GM23338 (cell line): ENCODE data around the gene SLC17A1. TPM values are rescaled to one million over a fixed set of nuclear protein-coding genes. Genes with fewer than 3 reads are reported as not detected.

Experiments used
- ATAC-seq: fragments of 200-7000 bp; cut with Tn5 transposase; 3 replicates; pipeline ENCODE4 v1.9.1; 2020
- DNase-seq: peaks from one replicate; pipeline ENCODE4 v3.0.0-alpha.2; 2015; ENCODE audit warnings: low spot score
- H2AFZ ChIP-seq: fragments of 200-600 bp; sonication (generic); 2 replicates; pipeline ENCODE4 v1.8.0; 2016; ENCODE audit warnings: antibody characterized with exemption, mild to moderate bottlenecking, moderate library complexity
- H3F3A ChIP-seq: fragments of 200-600 bp; sonication (generic); replicated peaks from 2 replicates; pipeline ENCODE4 v1.8.0; 2017; ENCODE audit warnings: antibody characterized with exemption, mixed run types, low read depth
- H3K27ac ChIP-seq: fragments of 200-600 bp; sonication (generic); 2 replicates; pipeline ENCODE4 v1.6.1; 2016; ENCODE audit warnings: low read depth
- H3K27me3 ChIP-seq: fragments of 200-600 bp; sonication (generic); 2 replicates; pipeline ENCODE4 v1.8.0; 2016; ENCODE audit warnings: mild to moderate bottlenecking, mixed run types, moderate library complexity; ENCODE audit not compliant: insufficient read depth
- H3K36me3 ChIP-seq: fragments of 200-600 bp; sonication (generic); 2 replicates; pipeline ENCODE4 v1.8.0; 2016; ENCODE audit warnings: mild to moderate bottlenecking; ENCODE audit not compliant: insufficient read depth
- H3K4me1 ChIP-seq: fragments of 200-600 bp; sonication (generic); 2 replicates; pipeline ENCODE4 v1.8.0; 2016; ENCODE audit warnings: mild to moderate bottlenecking, moderate library complexity; ENCODE audit not compliant: insufficient read depth
- H3K4me2 ChIP-seq: fragments of 200-600 bp; sonication (generic); 2 replicates; pipeline ENCODE4 v1.7.1; 2017; ENCODE audit warnings: mixed run types
- H3K4me3 ChIP-seq: fragments of 200-600 bp; sonication (generic); 2 replicates; pipeline ENCODE4 v1.6.1; 2016; ENCODE audit warnings: mixed run types
- H3K79me2 ChIP-seq: fragments of 200-600 bp; sonication (generic); replicated peaks from 2 replicates; pipeline ENCODE4 v1.8.0; 2017; ENCODE audit warnings: mild to moderate bottlenecking; ENCODE audit not compliant: insufficient read depth
- H3K9me2 ChIP-seq: fragments of 200-600 bp; sonication (generic); 2 replicates; pipeline ENCODE4 v1.8.0; 2017; ENCODE audit not compliant: insufficient read depth
- H4K20me1 ChIP-seq: fragments of 200-600 bp; sonication (generic); replicated peaks from 2 replicates; pipeline ENCODE4 v1.8.0; 2017; ENCODE audit warnings: mild to moderate bottlenecking; ENCODE audit not compliant: insufficient read depth
- H3K27ac Mint-ChIP-seq: 2 replicates; pipeline ENCODE4 v1.8.0; 2020; ENCODE audit warnings: inconsistent platforms, mild to moderate bottlenecking, moderate library complexity, mixed read lengths
- H3K27me3 Mint-ChIP-seq: 3 replicates; pipeline ENCODE4 v1.8.0; 2022; ENCODE audit warnings: low read depth, mild to moderate bottlenecking, moderate library complexity, mixed read lengths, inconsistent platforms; ENCODE audit not compliant: insufficient read depth, poor library complexity
- H3K36me3 Mint-ChIP-seq: 3 replicates; pipeline ENCODE4 v1.8.0; 2021; ENCODE audit warnings: low read depth, mild to moderate bottlenecking, inconsistent platforms, moderate library complexity, mixed read lengths
- H3K4me1 Mint-ChIP-seq: 3 replicates; pipeline ENCODE4 v1.8.0; 2020; ENCODE audit warnings: mild to moderate bottlenecking, inconsistent platforms, mixed read lengths
- H3K4me3 Mint-ChIP-seq: 3 replicates; pipeline ENCODE4 v1.8.0; 2021; ENCODE audit warnings: moderate library complexity, mild to moderate bottlenecking, inconsistent platforms, mixed read lengths
- H3K9me3 Mint-ChIP-seq: 3 replicates; pipeline ENCODE4 v1.8.0; 2020; ENCODE audit warnings: moderate library complexity, mild to moderate bottlenecking, inconsistent platforms, mixed read lengths
- EZH2 ChIP-seq: fragments of 200-600 bp; sonication (generic); IDR thresholded peaks from one replicate; pipeline ENCODE4 v1.8.0; 2017; ENCODE audit warnings: antibody characterized with exemption, mild to moderate bottlenecking, low read depth; ENCODE audit not compliant: unreplicated experiment
- JUNB ChIP-seq: IDR thresholded peaks from one replicate; pipeline ENCODE4 v1.6.1; 2016; ENCODE audit warnings: antibody characterized with exemption; ENCODE audit not compliant: unreplicated experiment
- NANOG ChIP-seq: IDR thresholded peaks from 2 replicates; pipeline ENCODE4 v1.6.1; 2016; ENCODE audit warnings: antibody characterized with exemption, borderline replicate concordance
- ZNF331 ChIP-seq: fragments of 250-450 bp; sonication (Bioruptor Pico); IDR thresholded peaks from 2 replicates; pipeline ENCODE4 v1.5.0; 2020; ENCODE audit warnings: low read depth, mild to moderate bottlenecking, moderate library complexity
- polyA plus RNA-seq: library from polyadenylated mRNA; unstranded; fragments of >200 nt; fragmentation: Nextera tagmentation; extraction: Ambion mirVana; gene quantifications from 2 replicates; pipeline ENCODE4 v1.2.1, GENCODE V29; 2016
- total RNA-seq: library from RNA; depleted of rRNA; stranded (reverse); fragments of >200 nt; shearing (Covaris generic); gene quantifications from 2 replicates; pipeline ENCODE4 v1.2.3, GENCODE V29; 2014
- TF ChIP-seq, protein P1 (sequence below): fragments of 250-450 bp; sonication (Bioruptor Pico); IDR thresholded peaks from 2 replicates; pipeline ENCODE4 v1.5.0; 2020; ENCODE audit warnings: mild to moderate bottlenecking, moderate library complexity
- TF ChIP-seq, protein P2 (sequence below): IDR thresholded peaks from 2 replicates; pipeline ENCODE4 v1.6.1; 2016; ENCODE audit warnings: antibody characterized with exemption
- TF ChIP-seq, protein P3 (sequence below): IDR thresholded peaks from one replicate; pipeline ENCODE4 v1.6.1; 2018; ENCODE audit warnings: antibody characterized with exemption; ENCODE audit not compliant: unreplicated experiment
- TF ChIP-seq, protein P4 (sequence below), 2 experiments: fragments of 200-600 bp in 1 of 2; sonication (generic) in 1 of 2; conservative IDR thresholded peaks; 2 replicates each; pipeline versions ENCODE4 v1.5.1 to v1.6.1; 2016 to 2017; ENCODE audit warnings: antibody characterized with exemption in 2 of 2, low read depth in 2 of 2, mild to moderate bottlenecking in 2 of 2, moderate library complexity in 1 of 2

SLC17A1 gene
- total and polyA plus RNA-seq, 2 experiments from 2014 or later, result not detected

DNA sequence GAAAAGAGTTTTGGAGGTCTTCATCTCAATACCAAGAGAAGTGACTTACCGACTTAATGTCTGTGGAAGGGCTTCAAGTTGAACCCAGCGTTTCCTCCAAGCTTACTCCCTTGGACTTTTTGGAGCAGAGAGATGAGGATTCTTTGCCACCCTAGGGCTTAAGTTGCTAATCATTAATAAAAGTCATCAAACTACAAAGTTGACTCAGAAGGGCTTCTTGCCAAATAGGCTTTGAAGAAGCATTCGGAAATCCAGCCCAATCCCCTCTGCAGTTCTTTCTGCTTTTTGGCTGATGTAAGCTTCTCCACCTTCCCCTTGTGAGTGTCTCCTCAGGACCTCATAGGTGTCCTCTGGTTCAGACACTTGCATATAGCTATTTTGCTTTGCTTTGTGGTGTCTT is 42.3 kb upstream of the SLC17A1 start, which contains the start of gene SLC17A3 (continued):
- TF ChIP-seq, protein P1, sequence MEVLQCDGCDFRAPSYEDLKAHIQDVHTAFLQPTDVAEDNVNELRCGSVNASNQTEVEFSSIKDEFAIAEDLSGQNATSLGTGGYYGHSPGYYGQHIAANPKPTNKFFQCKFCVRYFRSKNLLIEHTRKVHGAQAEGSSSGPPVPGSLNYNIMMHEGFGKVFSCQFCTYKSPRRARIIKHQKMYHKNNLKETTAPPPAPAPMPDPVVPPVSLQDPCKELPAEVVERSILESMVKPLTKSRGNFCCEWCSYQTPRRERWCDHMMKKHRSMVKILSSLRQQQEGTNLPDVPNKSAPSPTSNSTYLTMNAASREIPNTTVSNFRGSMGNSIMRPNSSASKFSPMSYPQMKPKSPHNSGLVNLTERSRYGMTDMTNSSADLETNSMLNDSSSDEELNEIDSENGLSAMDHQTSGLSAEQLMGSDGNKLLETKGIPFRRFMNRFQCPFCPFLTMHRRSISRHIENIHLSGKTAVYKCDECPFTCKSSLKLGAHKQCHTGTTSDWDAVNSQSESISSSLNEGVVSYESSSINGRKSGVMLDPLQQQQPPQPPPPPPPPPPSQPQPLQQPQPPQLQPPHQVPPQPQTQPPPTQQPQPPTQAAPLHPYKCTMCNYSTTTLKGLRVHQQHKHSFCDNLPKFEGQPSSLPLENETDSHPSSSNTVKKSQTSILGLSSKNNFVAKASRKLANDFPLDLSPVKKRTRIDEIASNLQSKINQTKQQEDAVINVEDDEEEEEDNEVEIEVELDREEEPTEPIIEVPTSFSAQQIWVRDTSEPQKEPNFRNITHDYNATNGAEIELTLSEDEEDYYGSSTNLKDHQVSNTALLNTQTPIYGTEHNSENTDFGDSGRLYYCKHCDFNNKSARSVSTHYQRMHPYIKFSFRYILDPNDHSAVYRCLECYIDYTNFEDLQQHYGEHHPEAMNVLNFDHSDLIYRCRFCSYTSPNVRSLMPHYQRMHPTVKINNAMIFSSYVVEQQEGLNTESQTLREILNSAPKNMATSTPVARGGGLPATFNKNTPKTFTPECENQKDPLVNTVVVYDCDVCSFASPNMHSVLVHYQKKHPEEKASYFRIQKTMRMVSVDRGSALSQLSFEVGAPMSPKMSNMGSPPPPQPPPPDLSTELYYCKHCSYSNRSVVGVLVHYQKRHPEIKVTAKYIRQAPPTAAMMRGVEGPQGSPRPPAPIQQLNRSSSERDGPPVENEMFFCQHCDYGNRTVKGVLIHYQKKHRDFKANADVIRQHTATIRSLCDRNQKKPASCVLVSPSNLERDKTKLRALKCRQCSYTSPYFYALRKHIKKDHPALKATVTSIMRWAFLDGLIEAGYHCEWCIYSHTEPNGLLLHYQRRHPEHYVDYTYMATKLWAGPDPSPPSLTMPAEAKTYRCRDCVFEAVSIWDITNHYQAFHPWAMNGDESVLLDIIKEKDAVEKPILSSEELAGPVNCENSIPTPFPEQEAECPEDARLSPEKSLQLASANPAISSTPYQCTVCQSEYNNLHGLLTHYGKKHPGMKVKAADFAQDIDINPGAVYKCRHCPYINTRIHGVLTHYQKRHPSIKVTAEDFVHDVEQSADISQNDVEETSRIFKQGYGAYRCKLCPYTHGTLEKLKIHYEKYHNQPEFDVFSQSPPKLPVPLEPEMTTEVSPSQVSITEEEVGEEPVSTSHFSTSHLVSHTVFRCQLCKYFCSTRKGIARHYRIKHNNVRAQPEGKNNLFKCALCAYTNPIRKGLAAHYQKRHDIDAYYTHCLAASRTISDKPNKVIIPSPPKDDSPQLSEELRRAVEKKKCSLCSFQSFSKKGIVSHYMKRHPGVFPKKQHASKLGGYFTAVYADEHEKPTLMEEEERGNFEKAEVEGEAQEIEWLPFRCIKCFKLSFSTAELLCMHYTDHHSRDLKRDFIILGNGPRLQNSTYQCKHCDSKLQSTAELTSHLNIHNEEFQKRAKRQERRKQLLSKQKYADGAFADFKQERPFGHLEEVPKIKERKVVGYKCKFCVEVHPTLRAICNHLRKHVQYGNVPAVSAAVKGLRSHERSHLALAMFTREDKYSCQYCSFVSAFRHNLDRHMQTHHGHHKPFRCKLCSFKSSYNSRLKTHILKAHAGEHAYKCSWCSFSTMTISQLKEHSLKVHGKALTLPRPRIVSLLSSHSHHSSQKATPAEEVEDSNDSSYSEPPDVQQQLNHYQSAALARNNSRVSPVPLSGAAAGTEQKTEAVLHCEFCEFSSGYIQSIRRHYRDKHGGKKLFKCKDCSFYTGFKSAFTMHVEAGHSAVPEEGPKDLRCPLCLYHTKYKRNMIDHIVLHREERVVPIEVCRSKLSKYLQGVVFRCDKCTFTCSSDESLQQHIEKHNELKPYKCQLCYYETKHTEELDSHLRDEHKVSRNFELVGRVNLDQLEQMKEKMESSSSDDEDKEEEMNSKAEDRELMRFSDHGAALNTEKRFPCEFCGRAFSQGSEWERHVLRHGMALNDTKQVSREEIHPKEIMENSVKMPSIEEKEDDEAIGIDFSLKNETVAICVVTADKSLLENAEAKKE (CRISPR knock-in tag), result no peak
- TF ChIP-seq, protein P2, sequence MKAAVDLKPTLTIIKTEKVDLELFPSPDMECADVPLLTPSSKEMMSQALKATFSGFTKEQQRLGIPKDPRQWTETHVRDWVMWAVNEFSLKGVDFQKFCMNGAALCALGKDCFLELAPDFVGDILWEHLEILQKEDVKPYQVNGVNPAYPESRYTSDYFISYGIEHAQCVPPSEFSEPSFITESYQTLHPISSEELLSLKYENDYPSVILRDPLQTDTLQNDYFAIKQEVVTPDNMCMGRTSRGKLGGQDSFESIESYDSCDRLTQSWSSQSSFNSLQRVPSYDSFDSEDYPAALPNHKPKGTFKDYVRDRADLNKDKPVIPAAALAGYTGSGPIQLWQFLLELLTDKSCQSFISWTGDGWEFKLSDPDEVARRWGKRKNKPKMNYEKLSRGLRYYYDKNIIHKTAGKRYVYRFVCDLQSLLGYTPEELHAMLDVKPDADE, result no peak
- no peak for TF ChIP-seq NANOG
- TF ChIP-seq, protein P3, sequence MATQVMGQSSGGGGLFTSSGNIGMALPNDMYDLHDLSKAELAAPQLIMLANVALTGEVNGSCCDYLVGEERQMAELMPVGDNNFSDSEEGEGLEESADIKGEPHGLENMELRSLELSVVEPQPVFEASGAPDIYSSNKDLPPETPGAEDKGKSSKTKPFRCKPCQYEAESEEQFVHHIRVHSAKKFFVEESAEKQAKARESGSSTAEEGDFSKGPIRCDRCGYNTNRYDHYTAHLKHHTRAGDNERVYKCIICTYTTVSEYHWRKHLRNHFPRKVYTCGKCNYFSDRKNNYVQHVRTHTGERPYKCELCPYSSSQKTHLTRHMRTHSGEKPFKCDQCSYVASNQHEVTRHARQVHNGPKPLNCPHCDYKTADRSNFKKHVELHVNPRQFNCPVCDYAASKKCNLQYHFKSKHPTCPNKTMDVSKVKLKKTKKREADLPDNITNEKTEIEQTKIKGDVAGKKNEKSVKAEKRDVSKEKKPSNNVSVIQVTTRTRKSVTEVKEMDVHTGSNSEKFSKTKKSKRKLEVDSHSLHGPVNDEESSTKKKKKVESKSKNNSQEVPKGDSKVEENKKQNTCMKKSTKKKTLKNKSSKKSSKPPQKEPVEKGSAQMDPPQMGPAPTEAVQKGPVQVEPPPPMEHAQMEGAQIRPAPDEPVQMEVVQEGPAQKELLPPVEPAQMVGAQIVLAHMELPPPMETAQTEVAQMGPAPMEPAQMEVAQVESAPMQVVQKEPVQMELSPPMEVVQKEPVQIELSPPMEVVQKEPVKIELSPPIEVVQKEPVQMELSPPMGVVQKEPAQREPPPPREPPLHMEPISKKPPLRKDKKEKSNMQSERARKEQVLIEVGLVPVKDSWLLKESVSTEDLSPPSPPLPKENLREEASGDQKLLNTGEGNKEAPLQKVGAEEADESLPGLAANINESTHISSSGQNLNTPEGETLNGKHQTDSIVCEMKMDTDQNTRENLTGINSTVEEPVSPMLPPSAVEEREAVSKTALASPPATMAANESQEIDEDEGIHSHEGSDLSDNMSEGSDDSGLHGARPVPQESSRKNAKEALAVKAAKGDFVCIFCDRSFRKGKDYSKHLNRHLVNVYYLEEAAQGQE, result no peak

DNA sequence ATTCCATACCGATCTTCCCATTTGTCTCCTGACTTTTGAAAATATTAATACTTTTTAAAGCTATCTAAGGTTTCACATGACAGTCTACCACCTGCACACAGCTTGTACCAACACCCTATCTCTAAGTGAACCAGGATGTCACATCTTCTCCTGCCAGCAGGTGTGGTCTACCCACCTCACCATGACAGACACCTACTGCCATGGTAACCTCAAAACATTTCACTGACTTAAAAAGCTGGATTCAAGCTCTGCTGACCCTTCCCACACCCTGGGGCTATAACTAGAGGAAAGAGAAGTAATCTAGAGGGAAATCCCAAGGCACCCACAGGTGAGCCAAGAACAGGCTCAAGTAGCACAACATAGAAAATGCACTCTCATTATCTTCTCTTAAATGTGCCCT is 41.0 kb upstream of the SLC17A1 start:
- no peak overlapping the region for H3K27ac Mint-ChIP-seq
- no peaks in the 10 kb centered on the region for H3K79me2 ChIP-seq
- no peaks in the 10 kb centered on the region for H4K20me1 ChIP-seq
- no peak for ATAC-seq
- H3K4me1 Mint-ChIP-seq, result no peaks in the 10 kb centered on the region
- no peak overlapping the region for H3K4me3 ChIP-seq
- H3K4me2 ChIP-seq, result no peak overlapping the region
- H3K36me3 ChIP-seq, result no peaks in the 10 kb centered on the region
- no peaks in the 10 kb centered on the region for H3K27me3 ChIP-seq
- no peaks in the 10 kb centered on the region for H3K9me2 ChIP-seq
- H3K4me3 Mint-ChIP-seq, result no peak overlapping the region
- H3K4me1 ChIP-seq, result no peaks in the 10 kb centered on the region
- H3K9me3 Mint-ChIP-seq, result no peaks in the 10 kb centered on the region
- no peaks in the 10 kb centered on the region for H3K36me3 Mint-ChIP-seq
- no peaks in the 10 kb centered on the region for H3K27me3 Mint-ChIP-seq
- no peaks in the 10 kb centered on the region for H3F3A ChIP-seq
- H2AFZ ChIP-seq, result no peak overlapping the region
- DNase-seq, result no peak
- H3K27ac ChIP-seq, result no peak overlapping the region
- TF ChIP-seq, protein P4, sequence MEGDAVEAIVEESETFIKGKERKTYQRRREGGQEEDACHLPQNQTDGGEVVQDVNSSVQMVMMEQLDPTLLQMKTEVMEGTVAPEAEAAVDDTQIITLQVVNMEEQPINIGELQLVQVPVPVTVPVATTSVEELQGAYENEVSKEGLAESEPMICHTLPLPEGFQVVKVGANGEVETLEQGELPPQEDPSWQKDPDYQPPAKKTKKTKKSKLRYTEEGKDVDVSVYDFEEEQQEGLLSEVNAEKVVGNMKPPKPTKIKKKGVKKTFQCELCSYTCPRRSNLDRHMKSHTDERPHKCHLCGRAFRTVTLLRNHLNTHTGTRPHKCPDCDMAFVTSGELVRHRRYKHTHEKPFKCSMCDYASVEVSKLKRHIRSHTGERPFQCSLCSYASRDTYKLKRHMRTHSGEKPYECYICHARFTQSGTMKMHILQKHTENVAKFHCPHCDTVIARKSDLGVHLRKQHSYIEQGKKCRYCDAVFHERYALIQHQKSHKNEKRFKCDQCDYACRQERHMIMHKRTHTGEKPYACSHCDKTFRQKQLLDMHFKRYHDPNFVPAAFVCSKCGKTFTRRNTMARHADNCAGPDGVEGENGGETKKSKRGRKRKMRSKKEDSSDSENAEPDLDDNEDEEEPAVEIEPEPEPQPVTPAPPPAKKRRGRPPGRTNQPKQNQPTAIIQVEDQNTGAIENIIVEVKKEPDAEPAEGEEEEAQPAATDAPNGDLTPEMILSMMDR (conservative IDR thresholded peaks at IDR 0.05; ENCODE audit: low read depth in 2 of 2), result no peak
- TF ChIP-seq, protein P3, result no peak
- no peak for TF ChIP-seq ZNF331 (CRISPR knock-in tag)
- TF ChIP-seq EZH2, result no peak
- no peak for TF ChIP-seq NANOG
- no peak for TF ChIP-seq JUNB
